ENCODE data around the gene NRIP3.
"Not testable (repeated sequence)": the region's sequence is repeated elsewhere in the genome, so short reads cannot be mapped to it uniquely, and the experiment has no call there.

NRIP3 gene

DNA sequence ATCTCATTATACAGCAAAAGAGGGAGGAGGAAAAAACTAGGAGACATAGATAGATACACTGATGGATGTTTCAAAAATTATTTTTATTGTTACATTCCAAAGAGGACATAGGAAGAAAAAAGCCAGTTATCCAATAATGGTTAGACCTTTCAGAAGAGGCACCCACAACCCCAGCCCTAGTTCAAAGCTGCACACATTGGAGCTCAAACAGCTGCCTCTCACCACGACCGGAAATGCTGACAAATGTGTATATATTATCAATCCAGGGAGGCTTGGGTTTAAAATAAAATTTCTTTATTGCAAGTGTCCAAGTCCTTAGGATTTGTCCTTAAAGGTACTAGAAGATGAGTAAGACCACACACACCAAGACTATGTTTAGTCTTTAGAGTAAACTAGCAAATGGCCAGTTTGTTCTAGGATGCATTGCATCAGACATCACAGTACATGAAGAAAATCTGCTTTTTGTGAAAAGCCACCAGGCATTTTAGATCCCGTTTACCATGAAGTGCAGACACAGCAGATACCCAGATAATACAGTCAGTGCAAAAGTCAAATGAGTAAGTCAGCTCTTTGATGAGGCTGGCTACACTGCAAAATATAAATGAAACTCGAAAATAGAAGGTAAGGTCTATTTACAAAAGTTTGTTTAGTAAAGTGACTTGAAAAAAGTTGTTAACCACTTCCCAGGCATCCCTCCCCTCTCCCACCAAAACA lies 56.4 kb downstream of the NRIP3 start:
- DNase-seq (ENCODE audit: low read depth) = no peak
- no peak overlapping the region for H3K4me3 ChIP-seq (ENCODE audit: low read depth, low read length)
- TF ChIP-seq, protein P1, sequence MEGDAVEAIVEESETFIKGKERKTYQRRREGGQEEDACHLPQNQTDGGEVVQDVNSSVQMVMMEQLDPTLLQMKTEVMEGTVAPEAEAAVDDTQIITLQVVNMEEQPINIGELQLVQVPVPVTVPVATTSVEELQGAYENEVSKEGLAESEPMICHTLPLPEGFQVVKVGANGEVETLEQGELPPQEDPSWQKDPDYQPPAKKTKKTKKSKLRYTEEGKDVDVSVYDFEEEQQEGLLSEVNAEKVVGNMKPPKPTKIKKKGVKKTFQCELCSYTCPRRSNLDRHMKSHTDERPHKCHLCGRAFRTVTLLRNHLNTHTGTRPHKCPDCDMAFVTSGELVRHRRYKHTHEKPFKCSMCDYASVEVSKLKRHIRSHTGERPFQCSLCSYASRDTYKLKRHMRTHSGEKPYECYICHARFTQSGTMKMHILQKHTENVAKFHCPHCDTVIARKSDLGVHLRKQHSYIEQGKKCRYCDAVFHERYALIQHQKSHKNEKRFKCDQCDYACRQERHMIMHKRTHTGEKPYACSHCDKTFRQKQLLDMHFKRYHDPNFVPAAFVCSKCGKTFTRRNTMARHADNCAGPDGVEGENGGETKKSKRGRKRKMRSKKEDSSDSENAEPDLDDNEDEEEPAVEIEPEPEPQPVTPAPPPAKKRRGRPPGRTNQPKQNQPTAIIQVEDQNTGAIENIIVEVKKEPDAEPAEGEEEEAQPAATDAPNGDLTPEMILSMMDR (conservative IDR thresholded peaks at IDR 0.05; ENCODE audit: low read depth, low read length) = no peak

DNA sequence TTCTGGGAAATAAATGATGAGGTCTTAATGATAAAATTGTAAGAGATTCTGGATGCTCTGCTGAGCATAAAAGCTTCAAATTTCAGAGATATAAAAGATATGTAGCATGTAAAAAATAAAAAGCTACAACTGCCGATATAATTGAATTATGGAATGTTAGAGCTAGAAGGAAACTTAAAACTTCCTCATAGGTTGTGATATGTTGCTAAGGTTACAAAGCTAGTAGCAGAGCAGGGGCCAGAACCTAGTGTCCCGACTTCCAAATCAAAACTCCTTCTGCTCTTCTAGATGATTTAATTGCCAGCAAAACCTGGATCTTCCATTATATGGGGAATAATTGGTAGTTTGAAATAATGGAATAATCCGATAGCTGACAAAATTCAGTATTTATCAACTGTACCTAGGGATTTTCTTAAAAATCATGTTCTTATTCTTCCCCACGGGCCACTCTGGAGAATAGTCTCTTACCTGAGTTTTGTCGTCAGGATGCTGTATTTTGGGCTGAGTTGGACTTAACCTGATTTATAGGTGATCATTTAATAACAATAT lies 61.2 kb downstream of the NRIP3 start, which contains the start of gene ASCL3:
Gene ASCL3 (minus strand): TSS at position 499 of the 549 bp plus-strand sequence. CDS start 4,855 bp downstream, outside the sequence.
- DNase-seq (ENCODE audit: low read depth) = no peak
- TF ChIP-seq, protein P1 (conservative IDR thresholded peaks at IDR 0.05; ENCODE audit: low read depth, low read length) = no peak
- H3K4me3 ChIP-seq (ENCODE audit: low read depth, low read length) = no peak within 1 kb of the TSS

DNA sequence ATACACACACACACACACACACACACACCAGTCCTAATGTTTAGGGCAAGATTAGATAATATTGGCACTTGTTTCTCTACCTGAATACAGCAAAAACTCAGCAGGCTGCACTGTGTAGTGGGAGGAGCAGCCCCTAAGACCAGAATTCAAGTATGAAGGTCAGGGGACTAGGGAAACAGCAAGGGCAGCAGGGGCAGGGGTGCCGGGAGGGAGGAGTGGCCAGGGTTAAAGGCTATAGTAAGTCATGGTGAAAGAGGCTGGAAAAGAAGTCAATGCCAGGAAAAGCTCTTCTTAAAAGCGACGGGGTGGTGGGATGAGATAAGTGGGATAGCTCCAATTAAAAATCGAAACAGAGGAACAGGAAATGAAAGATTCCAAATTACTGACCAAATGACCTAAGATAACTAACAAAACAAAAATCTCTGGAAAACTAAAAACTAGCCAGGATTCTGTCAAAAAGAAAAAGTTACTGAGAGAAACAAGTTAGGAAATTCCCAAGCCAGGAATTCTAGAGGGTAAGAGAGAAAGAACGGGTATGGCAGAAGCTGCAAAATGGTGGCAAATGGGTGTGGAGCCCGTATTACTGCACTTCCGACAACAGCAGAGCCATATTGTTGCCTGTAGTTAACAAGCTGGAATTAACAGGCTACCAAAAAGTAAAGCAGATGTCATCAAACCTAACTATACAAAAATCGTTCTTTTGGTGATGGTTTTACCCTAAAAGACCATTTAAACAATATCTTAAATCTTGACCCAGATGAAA lies 62.3 kb downstream of the NRIP3 start:
- TF ChIP-seq, protein P1 (conservative IDR thresholded peaks at IDR 0.05; ENCODE audit: low read depth, low read length) = no peak
- no peak overlapping the region for H3K4me3 ChIP-seq (ENCODE audit: low read depth, low read length)

DNA sequence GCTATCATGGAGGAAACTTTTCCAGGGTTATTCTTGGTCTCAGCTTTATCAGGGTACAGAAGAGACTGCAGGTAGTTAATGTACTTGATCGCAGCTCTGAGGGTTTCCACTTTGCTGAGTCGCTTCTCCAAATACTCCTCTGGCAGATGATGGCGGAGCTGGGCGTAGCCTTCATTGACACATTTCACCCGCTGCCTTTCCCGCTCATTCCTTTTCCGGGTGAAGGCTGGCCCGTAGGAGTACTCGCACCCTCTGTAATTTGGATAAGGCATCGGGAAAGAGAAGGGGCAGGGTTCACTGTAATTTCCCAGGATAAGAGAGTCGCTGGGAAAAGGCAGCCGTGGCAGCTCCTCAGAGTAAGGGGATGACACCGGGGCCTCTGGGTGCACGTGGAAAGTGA lies 66.1 kb downstream of the NRIP3 start:
- TF ChIP-seq, protein P1 (conservative IDR thresholded peaks at IDR 0.05; ENCODE audit: low read depth, low read length) = no peak
- H3K4me3 ChIP-seq (ENCODE audit: low read depth, low read length) = no peak overlapping the region
- DNase-seq (ENCODE audit: low read depth) = no peak

More for the DNA sequence above, 62.3 kb downstream of the NRIP3 start:
- no peak for DNase-seq (ENCODE audit: low read depth)

DNA sequence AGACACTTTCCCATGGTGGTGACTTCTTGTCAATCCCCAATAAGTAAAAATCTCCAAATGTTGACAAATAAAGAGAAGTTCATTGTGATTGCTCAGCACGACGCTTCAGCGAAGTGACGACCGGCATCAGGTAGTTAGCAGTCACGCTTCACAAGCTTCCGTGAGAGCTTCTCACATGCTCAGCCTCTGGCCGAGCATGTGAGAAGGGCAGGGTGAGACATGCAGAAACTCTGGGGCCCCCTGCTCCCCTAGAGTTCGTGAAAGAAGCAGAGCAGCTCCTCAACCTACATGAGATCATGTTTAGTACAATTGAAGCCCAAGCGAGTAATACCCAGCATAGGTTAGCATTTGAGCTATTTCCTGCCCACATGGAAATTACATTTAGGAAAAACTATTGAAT lies 66.6 kb downstream of the NRIP3 start:
- DNase-seq (ENCODE audit: low read depth) = no peak
- no peak overlapping the region for H3K4me3 ChIP-seq (ENCODE audit: low read depth, low read length)
- TF ChIP-seq, protein P1 (conservative IDR thresholded peaks at IDR 0.05; ENCODE audit: low read depth, low read length) = no peak

DNA sequence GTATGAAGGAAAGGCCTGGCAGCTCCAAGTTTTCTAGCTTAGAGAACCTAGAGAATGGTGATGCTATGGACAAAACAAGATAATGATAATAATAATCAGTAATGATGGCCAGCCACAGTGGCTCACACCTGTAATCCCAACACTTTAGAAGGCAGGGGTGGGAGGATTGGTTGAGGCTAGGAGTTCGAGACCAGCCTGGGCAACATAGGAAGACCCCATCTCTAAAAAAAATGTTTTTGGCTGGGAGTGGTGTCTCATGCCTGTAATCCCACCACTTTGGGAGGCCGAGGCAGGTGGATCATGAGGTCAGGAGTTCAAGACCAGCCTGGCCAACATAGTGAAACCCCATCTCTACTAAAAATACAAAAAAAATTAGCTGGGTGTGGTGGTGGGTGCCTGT lies 68.0 kb downstream of the NRIP3 start:
- not testable (repeated sequence) for DNase-seq (ENCODE audit: low read depth); H3K4me3 ChIP-seq (ENCODE audit: low read depth, low read length)

DNA sequence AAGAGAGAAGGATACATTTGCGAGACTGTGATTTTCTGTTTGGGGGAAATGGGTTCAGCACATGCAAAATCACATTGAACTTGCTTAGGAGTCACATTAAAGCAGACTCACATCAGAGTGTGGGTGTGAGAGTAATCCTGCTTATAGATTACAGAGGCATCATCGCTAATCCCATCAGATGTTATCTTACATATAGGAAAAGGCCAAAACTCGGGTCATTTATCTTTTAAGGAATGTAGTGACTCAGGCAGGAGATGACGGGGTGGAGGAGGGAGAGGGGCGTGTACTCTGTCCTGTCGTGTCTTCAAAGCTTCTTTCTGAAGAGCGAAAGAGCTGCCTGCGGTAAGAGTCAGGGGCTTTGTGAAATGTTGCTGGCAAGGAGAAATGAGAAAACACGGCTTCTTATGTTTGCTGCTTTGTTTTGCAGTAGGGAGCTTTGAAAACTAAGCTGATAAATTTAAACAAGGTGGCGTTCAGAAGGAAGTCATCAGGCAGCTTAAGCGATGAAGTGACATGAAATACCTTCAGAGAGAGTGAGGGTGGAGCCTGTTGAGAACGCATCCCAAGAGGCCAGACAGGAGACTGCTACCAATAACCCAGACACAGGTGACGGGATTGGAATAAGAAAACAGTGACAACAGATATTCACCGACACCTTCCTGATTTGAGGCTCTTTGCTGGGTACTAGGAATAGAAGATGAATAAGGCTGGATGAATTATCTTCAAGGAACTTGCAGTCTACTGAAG lies 68.9 kb downstream of the NRIP3 start:
- TF ChIP-seq, protein P1 (conservative IDR thresholded peaks at IDR 0.05; ENCODE audit: low read depth, low read length) = no peak
- DNase-seq (ENCODE audit: low read depth) = peak; percentile 72
- H3K4me3 ChIP-seq (ENCODE audit: low read depth, low read length) = peak overlapping the region; percentile 22
